NCI-H69 (cell line): ENCODE results near the gene LRCOL1.

Experiments
- DNase-seq: peaks from one replicate; lab custom pipeline; 2025; lab: John Stamatoyannopoulos, UW

The LRCOL1 gene

GRCh38 chr12:132582058-132582420, 28.3 kb downstream of the LRCOL1 start:
- DNase-seq: no peak

DNA sequence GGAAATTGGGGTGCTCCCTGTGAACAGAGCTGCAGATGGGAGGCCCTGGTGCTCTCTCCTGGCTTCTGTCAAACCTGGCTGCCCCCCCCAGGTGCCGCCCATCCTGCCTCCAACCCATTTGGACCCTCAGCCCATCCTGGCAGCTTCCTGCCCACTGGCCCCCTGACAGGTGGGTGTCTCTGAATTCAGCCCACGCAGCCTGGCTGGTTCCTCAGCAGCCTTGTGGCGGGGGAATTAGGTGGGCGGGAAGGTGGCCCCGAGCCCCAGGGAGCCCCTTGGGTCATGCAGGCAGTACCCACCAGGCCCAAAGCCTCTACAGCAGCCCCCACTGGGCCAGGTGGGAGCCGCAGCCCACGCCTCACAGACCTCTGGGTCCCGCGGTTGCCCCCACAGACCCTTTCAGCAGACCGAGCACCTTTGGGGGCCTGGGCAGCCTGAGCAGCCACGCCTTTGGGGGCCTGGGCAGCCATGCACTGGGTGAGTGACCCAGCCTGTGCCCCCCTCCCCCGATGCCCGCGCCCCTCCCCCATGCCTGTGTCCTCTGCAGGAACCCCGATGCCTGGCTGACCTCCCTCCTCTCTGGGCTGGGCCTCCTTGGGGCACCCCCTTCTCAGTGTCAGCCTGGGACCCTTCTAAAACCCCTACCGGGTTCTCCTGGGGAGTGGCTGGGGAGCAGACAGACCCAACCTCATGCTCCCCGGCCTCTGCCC, 28.9 kb downstream of the LRCOL1 start:
- DNase-seq: no peak

DNA sequence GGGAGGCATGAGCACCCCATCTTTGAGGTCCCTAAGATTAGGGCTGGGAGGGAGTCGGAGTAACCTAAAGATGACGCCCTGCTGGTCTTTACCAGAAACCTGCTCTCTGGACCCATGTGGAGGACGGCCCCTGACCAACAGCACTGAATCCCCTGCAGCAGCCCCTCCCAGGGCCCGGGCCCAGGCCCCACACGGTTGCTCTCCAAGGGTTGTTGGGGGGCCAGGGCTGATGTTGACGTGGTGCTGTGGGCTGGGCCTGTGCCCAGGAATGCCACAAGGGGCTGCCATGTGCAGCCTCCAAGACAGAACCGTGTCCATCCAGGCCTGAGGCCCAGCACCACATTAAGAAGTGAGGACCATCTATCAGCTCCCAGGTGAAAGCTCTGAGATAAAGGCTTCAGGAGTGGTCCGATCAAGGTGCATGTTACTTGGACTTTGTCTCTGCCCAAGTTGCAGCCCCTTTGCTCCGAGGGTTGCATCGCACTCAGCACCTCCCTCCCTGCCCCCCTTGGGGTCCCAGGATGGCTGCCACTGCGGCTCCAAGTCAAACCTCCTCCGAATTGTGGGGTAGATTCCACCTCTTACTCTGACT, 29.6 kb downstream of the LRCOL1 start:
- no peak for DNase-seq

- no peak for DNase-seq
Observed at GRCh38 chr12:132579744-132580143, 30.6 kb downstream of the LRCOL1 start.

GRCh38 chr12:132578826-132579225, 31.6 kb downstream of the LRCOL1 start:
- no peak for DNase-seq

- DNase-seq: no peak
Observed at GRCh38 chr12:132578118-132578517, 32.3 kb downstream of the LRCOL1 start.

DNA sequence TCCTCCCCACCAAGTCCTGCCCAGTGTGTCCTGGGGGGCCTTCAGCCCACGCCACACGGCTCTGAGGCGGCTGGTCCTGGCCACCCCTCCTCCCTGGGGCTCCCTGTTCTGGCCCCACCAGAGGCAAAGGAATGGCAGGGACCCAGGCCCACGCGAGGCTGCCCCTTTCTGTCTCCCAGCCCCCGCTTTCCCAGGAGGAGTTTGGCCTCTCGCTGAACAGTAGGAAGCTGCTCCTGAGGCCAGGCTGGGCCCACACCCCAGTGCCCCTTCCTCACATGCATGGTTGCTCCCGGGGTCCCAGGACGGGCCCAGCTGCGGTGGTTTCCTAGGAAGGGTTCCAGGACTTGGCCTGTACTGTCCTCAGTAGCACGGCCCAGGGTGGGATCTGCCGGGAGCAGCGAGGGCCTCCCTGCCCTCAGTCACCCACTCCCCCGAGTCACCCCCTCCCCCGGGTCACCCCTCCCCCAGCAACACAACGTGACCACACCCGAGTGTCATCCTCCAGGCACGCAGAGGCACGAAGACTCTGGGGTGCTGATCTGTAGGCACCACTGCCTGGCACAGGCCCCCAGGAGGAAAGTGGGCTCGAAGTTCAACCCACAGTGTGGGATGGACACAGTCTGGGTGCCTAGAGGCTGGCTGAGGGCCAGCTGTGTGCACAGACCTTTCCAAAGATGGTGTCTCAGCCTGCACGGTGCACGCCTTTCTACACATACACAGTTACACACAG, 33.0 kb downstream of the LRCOL1 start:
- no peak for DNase-seq

- DNase-seq: no peak
Observed at GRCh38 chr12:132576701-132577100, 33.7 kb downstream of the LRCOL1 start.

DNA sequence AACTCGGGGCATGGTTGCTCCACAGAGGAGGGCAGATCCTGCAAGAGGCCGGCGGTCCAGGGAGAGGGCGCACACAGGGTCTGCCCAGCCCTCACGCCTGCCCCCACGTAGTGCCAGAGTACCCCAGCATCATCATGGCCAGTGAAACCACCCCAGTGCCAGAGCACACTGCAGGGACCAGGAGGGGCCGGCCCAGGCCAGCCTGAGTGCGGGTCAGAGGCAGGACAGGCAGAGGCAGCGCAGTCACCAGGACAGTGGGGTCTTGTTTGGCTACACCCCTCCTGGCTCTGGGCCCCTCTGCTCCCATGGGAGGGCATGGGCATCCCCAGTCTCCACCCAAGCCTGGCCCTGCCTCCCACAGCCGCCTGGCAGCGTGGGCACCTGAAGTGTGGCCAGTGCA, 34.7 kb downstream of the LRCOL1 start:
- no peak for DNase-seq

- no peak for DNase-seq
Observed at GRCh38 chr12:132574271-132574996, 35.9 kb downstream of the LRCOL1 start.

DNA sequence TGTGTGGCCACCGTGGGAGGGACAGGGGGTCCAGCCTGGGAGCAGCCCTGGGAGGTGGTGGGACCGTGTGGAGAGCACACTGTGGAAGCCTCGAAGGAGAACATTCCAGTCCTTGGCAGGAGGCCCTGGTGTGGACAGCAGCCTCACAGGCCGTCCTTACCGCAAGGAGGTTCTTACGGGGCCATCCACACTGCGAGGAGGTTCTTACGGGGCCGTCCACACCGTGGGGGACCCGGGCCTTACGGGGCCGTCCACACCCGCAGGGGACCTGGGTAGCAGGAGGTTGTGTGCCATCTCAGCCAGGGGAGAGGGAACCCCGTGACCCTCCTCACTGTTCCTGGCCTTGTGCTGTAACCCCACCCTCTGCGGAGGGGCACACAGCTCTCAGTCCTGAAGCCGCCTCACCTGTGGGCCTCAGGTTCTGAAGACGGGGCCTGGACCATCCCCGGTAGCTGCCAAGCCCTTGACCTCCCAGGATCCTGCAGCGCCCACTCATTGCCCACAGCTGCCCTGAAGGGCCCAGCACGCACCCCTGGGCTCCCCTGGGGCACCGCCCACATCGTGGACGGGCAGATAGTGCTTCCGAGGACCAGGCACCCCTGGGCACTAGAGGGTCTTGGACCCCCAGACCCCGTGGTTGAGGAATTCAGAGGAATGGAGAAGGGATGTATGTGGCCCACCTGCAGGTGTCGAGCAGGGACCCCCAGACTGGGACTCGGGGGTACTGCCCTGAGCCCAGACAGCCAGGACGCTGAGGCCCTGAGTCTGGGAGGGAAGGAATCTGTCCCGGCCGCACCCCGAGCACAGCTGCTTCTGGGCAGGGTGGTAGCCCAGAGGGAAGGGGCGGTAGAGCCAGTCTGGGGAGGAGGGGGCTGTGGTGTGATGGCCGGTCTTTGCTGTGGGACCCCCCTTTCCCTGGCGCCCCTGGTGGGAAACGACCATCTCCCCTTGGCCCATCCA, 37.3 kb downstream of the LRCOL1 start:
- no peak for DNase-seq

DNA sequence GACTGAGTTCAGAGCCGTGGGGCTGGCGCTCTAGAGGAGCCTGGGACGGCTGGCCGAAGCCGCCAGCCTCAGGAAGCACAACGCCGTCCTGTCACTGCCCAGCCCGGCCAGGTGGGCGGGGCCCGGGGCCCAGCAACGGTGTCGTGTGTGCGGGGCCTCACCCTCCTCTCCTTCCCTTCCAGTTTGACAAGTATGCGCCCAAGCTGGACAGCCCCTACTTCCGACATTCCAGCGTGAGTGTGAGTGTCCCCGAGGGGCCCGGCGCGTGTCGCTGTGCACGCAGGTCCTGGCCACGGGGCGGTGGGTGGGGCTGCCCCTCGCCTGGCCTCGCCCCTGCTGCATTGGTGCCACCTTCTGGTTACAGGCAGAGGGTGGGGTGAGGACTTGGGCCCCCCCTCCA, 38.3 kb downstream of the LRCOL1 start:
- DNase-seq: no peak

DNA sequence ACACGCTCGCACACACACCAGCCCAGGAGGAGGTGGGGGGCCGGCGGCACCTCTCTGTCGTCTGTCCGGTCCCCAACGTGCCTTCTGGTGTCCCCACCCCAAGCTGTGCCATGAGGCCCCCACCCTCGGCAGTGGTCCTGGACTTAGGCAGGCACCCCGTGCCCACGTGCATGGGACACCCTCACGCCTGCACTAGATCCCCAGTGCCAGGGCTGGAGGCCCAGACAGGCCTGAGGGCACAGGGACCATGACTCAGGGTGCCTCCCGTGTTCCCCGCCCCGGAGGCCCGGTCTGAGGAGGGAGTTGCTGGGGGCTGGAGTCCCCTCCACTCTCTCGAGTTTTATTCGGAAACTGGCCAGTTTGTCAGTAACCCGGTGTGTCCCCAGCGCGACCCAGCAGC, 38.8 kb downstream of the LRCOL1 start:
- DNase-seq: no peak

GRCh38 chr12:132571051-132571450, 39.3 kb downstream of the LRCOL1 start:
- DNase-seq: no peak

GRCh38 chr12:132570635-132571034, 39.7 kb downstream of the LRCOL1 start:
- DNase-seq: no peak

- DNase-seq: no peak
Observed at GRCh38 chr12:132569856-132570480, 40.4 kb downstream of the LRCOL1 start.

DNA sequence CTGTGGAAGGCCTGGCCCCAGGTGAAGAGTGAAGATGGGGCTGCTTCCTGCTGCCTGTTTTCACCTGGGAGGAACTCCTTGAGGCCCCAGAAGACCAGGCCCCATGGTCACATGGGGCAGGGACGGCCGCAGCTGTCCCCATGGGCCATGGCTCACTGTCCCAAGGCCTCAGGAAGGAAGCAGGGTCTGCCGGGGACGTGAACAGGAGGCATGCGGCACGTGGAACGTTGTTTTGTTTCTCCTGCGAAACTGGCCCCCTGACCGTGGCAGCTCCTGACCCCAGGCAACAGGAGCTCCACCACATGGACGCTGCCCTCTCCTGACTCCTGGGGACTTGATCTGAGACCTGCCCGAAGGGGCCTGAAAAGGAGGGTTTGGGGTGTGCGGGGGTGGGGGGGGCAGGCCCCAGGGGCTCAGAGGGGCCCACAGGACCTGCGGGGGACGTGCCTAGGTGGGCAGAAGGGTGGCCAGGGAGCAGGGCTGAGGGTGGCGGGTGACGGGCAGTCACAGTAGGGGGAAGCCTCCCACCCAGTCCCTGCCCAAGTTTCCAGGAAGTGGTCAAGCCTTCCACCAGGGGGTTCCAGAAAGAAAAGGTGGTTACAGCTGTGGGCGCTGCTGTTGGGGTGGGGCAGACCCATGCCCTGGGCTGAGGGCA, 41.4 kb downstream of the LRCOL1 start:
- no peak for DNase-seq

GRCh38 chr12:132568301-132568700, 42.1 kb downstream of the LRCOL1 start:
- no peak for DNase-seq

DNA sequence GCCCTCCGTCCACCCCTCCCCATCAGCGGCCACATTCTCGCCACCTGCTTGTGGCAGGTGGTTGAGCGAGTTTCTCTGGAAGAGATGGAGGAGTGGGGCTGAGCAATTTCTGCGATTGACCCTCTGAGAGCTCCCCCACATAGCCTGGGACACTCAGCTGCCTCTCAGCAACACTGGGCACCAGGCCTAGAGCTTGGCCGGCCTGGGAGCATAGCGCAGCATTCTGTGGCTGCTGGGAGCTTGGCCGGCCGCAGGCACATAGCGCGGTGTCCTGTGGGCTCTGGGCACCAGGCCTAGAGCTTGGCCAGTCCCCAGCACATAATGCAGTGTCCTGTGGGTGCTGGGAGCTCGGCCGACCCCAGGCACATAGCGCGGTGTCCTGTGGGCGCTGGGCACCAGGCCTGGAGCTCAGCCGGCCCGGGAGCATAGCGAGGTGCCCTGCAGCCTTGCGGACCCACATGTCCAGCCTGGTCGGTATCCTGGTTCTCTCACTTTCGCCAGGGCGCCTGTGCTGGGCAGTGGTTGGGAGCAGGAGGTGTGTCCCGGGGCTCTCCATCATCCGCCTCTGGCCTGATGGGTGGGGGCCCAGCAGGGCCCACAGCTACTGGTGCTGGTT, 43.8 kb downstream of the LRCOL1 start:
- DNase-seq: no peak

DNA sequence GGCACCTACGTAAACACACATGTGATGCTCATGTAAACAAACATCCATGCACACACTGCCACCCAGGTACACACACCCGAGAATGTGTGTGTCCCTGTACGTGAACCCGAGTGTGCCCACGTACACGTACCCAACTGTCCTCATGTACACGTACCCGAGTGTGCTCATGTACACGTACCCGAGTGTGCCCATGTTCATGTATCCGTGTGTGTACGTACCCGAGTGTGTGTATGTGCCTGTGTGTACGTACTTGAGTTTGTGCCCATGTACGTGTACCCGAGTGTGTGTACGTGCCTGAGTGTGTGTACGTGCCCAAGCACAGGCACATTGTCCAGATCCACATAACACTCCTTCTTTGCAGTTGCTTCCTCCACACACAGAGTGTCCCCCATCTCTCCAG, 45.0 kb downstream of the LRCOL1 start:
- no peak for DNase-seq
